Measurements from ENCODE around the gene ZFC3H1. TPM values are rescaled to one million over a fixed set of nuclear protein-coding genes. Genes with fewer than 3 reads are reported as not detected.
"Not testable (repeated sequence)": the region's sequence is repeated elsewhere in the genome, so short reads cannot be mapped to it uniquely, and the experiment has no call there.

ZFC3H1 gene
- total RNA-seq, 1 donor from 2014 or later: 42.7 TPM

- no peak for DNase-seq
Observed at GRCh38 chr12:71578694-71579258, 84.9 kb downstream of the ZFC3H1 start.

GRCh38 chr12:71576496-71576895 lies 87.2 kb downstream of the ZFC3H1 start:
- no peak for DNase-seq

- DNase-seq: not testable (repeated sequence)
Observed at GRCh38 chr12:71569885-71570284, 93.8 kb downstream of the ZFC3H1 start.

- DNase-seq: no peak
Observed at GRCh38 chr12:71567537-71567936, 96.1 kb downstream of the ZFC3H1 start.

- DNase-seq: no peak
Observed at GRCh38 chr12:71566655-71567054, 97.0 kb downstream of the ZFC3H1 start.

- DNase-seq: no peak
Observed at GRCh38 chr12:71565535-71565934, 98.1 kb downstream of the ZFC3H1 start.

- no peak for DNase-seq
Observed at GRCh38 chr12:71562676-71563595, 100.7 kb downstream of the ZFC3H1 start.

Small RNA genes within 50 kb of the gene (small RNA-seq; reads per million reads assigned to genes)
- gene RF00560: not detected

Other genes starting within 250 kb of the ZFC3H1 start
- not detected for gene LGR5, start 224.1 kb downstream of the ZFC3H1 start, total RNA-seq
- 47.9 TPM for gene THAP2, start 453 bp upstream of the ZFC3H1 start, total RNA-seq
- 68.5 TPM for gene TMEM19, start 22.2 kb upstream of the ZFC3H1 start, total RNA-seq
- gene RAB21, start 91.0 kb upstream of the ZFC3H1 start, total RNA-seq: 17.6 TPM
- gene TBC1D15, start 175.9 kb upstream of the ZFC3H1 start, total RNA-seq: 37.7 TPM

All from occipital lobe (tissue), 3 donors.